Colonic mucosa (tissue), 4 donors: ENCODE data around the gene PGPEP1. TPM values are rescaled to one million over a fixed set of nuclear protein-coding genes. Genes with fewer than 3 reads are reported as not detected.

Experiments
- DNase-seq: peaks from one replicate; pipeline ENCODE4 v3.0.0-alpha.2; 2020
- H3K27ac ChIP-seq: fragments of 200-600 bp; one replicate; pipeline ENCODE4 v1.8.0; 2021
- H3K27me3 ChIP-seq: fragments of 200-600 bp; one replicate; pipeline ENCODE4 v1.8.0; 2021
- H3K36me3 ChIP-seq: fragments of 200-600 bp; one replicate; pipeline ENCODE4 v1.8.0; 2021
- H3K4me1 ChIP-seq: fragments of 200-600 bp; one replicate; pipeline ENCODE4 v1.8.0; 2021; ENCODE audit warnings: mild to moderate bottlenecking
- H3K4me3 ChIP-seq: fragments of 200-600 bp; one replicate; pipeline ENCODE4 v1.8.0; 2021
- H3K9ac ChIP-seq, 2 donors: one replicate each; pipeline ENCODE4 v1.7.0; 2013; ENCODE audit warnings: control low read depth in 2 of 2, low read depth in 2 of 2, low read length in 2 of 2
- H3K9me3 ChIP-seq: fragments of 200-600 bp; one replicate; pipeline ENCODE4 v1.8.0; 2021
- CTCF ChIP-seq: fragments of 200-600 bp; IDR thresholded peaks from one replicate; pipeline ENCODE4 v1.8.0; 2022; ENCODE audit warnings: antibody characterized with exemption, mild to moderate bottlenecking
- intact Hi-C: fragments of 100-400 bp; cut with DNase I; formaldehyde crosslinking; loops from one replicate; pipeline ENCODE4 v1.14.1; 2022
- total RNA-seq, 2 donors: library from RNA; stranded (reverse); fragmentation: NEBNext Ultra II Directional in 1 of 2; extraction: Animal tissue kit (Norgen Biotek cat#: 25700) in 1 of 2; gene quantifications; one replicate each; pipeline ENCODE4 v1.2.1, GENCODE V29; 2021
- donor health status: healthy.
- donor health status: DM: no; HTN: no; CAD: no.
- donor health status: DM: no; HTN: no; CAD: no.

PGPEP1 gene
- total RNA-seq, 2 donors from 2014 or later = 62.6 to 99.0 TPM

DNA sequence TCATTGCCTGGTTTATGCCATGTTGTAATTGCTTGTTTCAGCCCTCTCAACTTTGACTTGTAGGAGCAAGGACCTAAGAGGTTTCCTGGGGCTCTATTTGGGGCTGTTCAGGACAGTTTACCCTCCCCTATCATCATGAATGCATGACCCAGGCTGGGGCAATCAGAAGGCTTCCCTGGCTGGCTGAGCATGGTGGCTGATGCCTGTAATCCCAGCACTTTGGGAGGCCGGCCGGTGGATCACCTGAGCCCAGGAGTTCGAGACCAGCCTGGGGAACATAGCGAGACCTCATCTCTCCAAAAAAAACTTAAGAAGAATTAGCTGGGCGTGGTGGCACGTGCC lies 11.4 kb upstream of the PGPEP1 start:
- no peaks in the 10 kb centered on the region for H3K27me3 ChIP-seq
- peak overlapping the region in 1 of 2 donors; percentile 77 for H3K9ac ChIP-seq
- peak overlapping the region; percentile 58 for H3K27ac ChIP-seq
- peaks cover 8% of the 10 kb centered on the region for H3K4me1 ChIP-seq
- no peak for TF ChIP-seq CTCF
- intact Hi-C loops = no loop called here
- no peaks in the 10 kb centered on the region for H3K36me3 ChIP-seq
- peak overlapping the region; percentile 22 for H3K4me3 ChIP-seq
- no peak for DNase-seq
- no peaks in the 10 kb centered on the region for H3K9me3 ChIP-seq

DNA sequence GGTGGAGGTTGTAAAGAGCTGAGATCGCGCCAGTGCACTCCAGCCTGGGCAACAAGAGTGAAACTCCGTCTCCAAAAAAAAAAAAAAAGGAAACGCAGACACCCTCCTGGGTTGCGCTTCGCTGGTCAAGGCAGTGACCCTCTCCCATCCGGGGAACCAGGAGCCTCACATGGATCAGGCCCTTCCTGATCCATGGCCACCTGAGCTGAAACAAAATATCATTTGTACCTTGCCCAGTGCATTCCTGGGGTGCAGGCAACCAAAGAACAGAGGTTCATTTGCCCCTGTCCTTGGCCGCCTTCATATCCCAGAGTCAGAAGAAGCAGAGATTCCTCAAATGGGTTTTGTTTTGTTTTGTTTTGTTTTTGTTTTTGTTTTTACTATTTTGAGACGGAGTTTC lies 9.5 kb upstream of the PGPEP1 start:
- Histone ChIP-seq H3K36me3 (no peaks in the 10 kb centered on the region), H3K27ac (no peak overlapping the region), H3K27me3 (no peaks in the 10 kb centered on the region), H3K9ac (no peak overlapping the region), H3K4me1 (peaks cover 8% of the 10 kb centered on the region), H3K4me3 (no peak overlapping the region), H3K9me3 (no peaks in the 10 kb centered on the region)
- TF ChIP-seq CTCF = no peak
- no peak for DNase-seq
- intact Hi-C loops = loop anchor here (10.0 kb wide), 1 partner anchor 116 kb away; no protein-coding TSS in a partner anchor

- H3K9ac ChIP-seq = no peak overlapping the region
- H3K9me3 ChIP-seq = no peaks in the 10 kb centered on the region
These were observed 7.4 kb upstream of the PGPEP1 start for GRCh38 chr19:18332917-18333530.

GRCh38 chr19:18333680-18334079 lies 6.7 kb upstream of the PGPEP1 start:
- H3K27ac ChIP-seq = no peak overlapping the region
- DNase-seq = no peak

More at GRCh38 chr19:18332917-18333530, 7.4 kb upstream of the PGPEP1 start:
- H3K4me1 ChIP-seq = peaks cover 8% of the 10 kb centered on the region
- no peak overlapping the region for H3K4me3 ChIP-seq
- DNase-seq = no peak
- no peaks in the 10 kb centered on the region for H3K36me3 ChIP-seq
- intact Hi-C loops = loop anchor here (10.0 kb wide), 1 partner anchor 118 kb away; no protein-coding TSS in a partner anchor
- TF ChIP-seq CTCF = no peak
- H3K27me3 ChIP-seq = no peaks in the 10 kb centered on the region
- H3K27ac ChIP-seq = no peak overlapping the region

DNA sequence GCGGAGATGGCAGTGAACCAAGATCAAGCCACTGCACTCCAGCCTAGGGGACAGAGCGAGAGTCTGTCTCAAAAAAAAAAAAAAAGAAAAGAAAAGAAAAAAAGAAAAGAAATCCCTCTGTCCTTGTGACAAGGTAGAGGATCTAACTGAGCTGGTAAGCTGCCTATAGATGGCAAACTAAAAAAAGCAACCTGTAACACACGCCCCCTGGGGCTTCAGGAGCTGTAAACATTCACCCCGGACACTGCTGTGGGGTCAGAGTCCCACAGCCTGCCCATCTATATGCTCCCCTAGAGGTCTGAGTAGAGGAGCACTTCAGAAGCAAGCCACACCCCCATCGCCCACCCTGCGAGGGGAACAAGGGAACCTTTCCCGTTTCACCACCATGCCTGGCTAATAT lies 4.3 kb upstream of the PGPEP1 start:
- Histone ChIP-seq H3K4me3 (no peak overlapping the region), H3K36me3 (no peaks in the 10 kb centered on the region), H3K4me1 (no peaks in the 10 kb centered on the region), H3K9me3 (no peaks in the 10 kb centered on the region), H3K9ac (no peak overlapping the region), H3K27ac (no peak overlapping the region), H3K27me3 (no peaks in the 10 kb centered on the region)
- no peak for TF ChIP-seq CTCF
- intact Hi-C loops = loop anchor here (10.0 kb wide), 1 partner anchor 121 kb away; no protein-coding TSS in a partner anchor
- DNase-seq = no peak

More at GRCh38 chr19:18333680-18334079, 6.7 kb upstream of the PGPEP1 start:
- Histone ChIP-seq H3K9me3 (no peaks in the 10 kb centered on the region), H3K27me3 (no peaks in the 10 kb centered on the region), H3K9ac (no peak overlapping the region), H3K4me3 (no peak overlapping the region), H3K36me3 (no peaks in the 10 kb centered on the region), H3K4me1 (peaks cover 8% of the 10 kb centered on the region)
- intact Hi-C loops = loop anchor here (10.0 kb wide), 1 partner anchor 119 kb away; no protein-coding TSS in a partner anchor
- TF ChIP-seq CTCF = no peak
